A549 (cell line): ENCODE data around the gene LRIF1. TPM values are rescaled to one million over a fixed set of nuclear protein-coding genes. Genes with fewer than 3 reads are reported as not detected.

ENCODE experiments used
- ATAC-seq, 2 experiments: fragments of 200-7000 bp in 1 of 2; fragments of >200 bp in 1 of 2; cut with Nextera tagmentation in 1 of 2; cut with Tn5 transposase in 1 of 2; 3 replicates each; pipeline versions ENCODE4 v1.8.0 to v1.9.1; 2018 to 2020; ENCODE audit warnings: mild to moderate bottlenecking in 1 of 2, moderate library complexity in 1 of 2
- CTCF ChIA-PET: fragments of 300-600 bp; sonication (Branson Sonifier 250); formaldehyde crosslinking; extraction: SDS; loops from one replicate; lab custom pipeline; 2021; ENCODE audit warnings: antibody characterized with exemption, inconsistent platforms; lab: Yijun Ruan, JAX
- POLR2A ChIA-PET: fragments of 350-600 bp; formaldehyde crosslinking; extraction: SDS; loops from one replicate; lab custom pipeline; 2021; ENCODE audit warnings: antibody characterized with exemption, inconsistent platforms; lab: Yijun Ruan, JAX
- DNase-seq, 2 experiments: peaks; one replicate each; pipeline versions ENCODE4 v3.0.0 to v3.0.0-alpha.2; 2011 to 2016; ENCODE audit warnings: low read depth in 1 of 2, low spot score in 1 of 2
- FAIRE-seq: peaks from 2 replicates; lab custom pipeline; 2011; peaks lifted over from hg19 to GRCh38; lab: Jason Lieb, UNC
- H3K27ac ChIP-seq, 2 experiments: fragments of >200 bp; sonication (Bioruptor Twin); formaldehyde crosslinking; 3 replicates each; pipeline ENCODE4 v1.5.1; 2016 to 2017
- H3K4me1 ChIP-seq: fragments of >200 bp; sonication (Bioruptor Twin); formaldehyde crosslinking; 3 replicates; pipeline ENCODE4 v1.6.1; 2016
- H3K4me2 ChIP-seq: fragments of >200 bp; sonication (Bioruptor Twin); formaldehyde crosslinking; 3 replicates; pipeline ENCODE4 v1.6.1; 2016
- H3K4me3 ChIP-seq: fragments of >200 bp; sonication (Bioruptor Twin); formaldehyde crosslinking; 3 replicates; pipeline ENCODE4 v1.5.1; 2016
- H3K9me3 ChIP-seq: fragments of >200 bp; sonication (Bioruptor Twin); formaldehyde crosslinking; 3 replicates; pipeline ENCODE4 v1.6.1; 2016
- CHD4 ChIP-seq: fragments of 200-600 bp; sonication (generic); IDR thresholded peaks from 2 replicates; pipeline ENCODE4 v1.6.1; 2016; ENCODE audit warnings: antibody characterized with exemption, mild to moderate bottlenecking, borderline replicate concordance
- ESRRA ChIP-seq: fragments of 150-350 bp; IDR thresholded peaks from 2 replicates; pipeline ENCODE4 v1.6.1; 2014; ENCODE audit warnings: mild to moderate bottlenecking, low read length, borderline replicate concordance
- FOSL2 ChIP-seq, 2 experiments: fragments of 450-650 bp in 1 of 2; fragments of >200 bp in 1 of 2; sonication (Bioruptor Twin) in 1 of 2; formaldehyde crosslinking; IDR thresholded peaks; 2 replicates each; pipeline versions ENCODE4 v1.5.0 to v1.6.1; 2016 to 2020; ENCODE audit warnings: mild to moderate bottlenecking in 1 of 2, moderate library complexity in 1 of 2
- HDAC2 ChIP-seq: fragments of 200-600 bp; sonication (generic); IDR thresholded peaks from 2 replicates; pipeline ENCODE4 v1.6.1; 2016
- HOXA7 ChIP-seq: fragments of 250-450 bp; sonication (Bioruptor Pico); IDR thresholded peaks from 2 replicates; pipeline ENCODE4 v1.5.0; 2020; ENCODE audit warnings: mild to moderate bottlenecking, moderate library complexity
- HOXB13 ChIP-seq: fragments of 250-450 bp; sonication (Bioruptor Pico); IDR thresholded peaks from 2 replicates; pipeline ENCODE4 v1.5.0; 2020; ENCODE audit warnings: low read depth, mild to moderate bottlenecking, moderate library complexity
- HOXB5 ChIP-seq: fragments of 250-450 bp; sonication (Bioruptor Pico); IDR thresholded peaks from 2 replicates; pipeline ENCODE4 v1.5.0; 2020; ENCODE audit warnings: mild to moderate bottlenecking, moderate library complexity
- JUNB ChIP-seq: fragments of >200 bp; sonication (Bioruptor Twin); formaldehyde crosslinking; IDR thresholded peaks from 2 replicates; pipeline ENCODE4 v1.6.1; 2016
- KDM5A ChIP-seq: fragments of 200-600 bp; sonication (generic); IDR thresholded peaks from 2 replicates; pipeline ENCODE4 v1.6.1; 2016; ENCODE audit warnings: antibody characterized with exemption, mild to moderate bottlenecking
- MAFK ChIP-seq: fragments of 450-650 bp; IDR thresholded peaks from 2 replicates; pipeline ENCODE4 v1.6.1; 2014; ENCODE audit not compliant: partially characterized antibody
- MYC ChIP-seq: IDR thresholded peaks from 2 replicates; pipeline ENCODE4 v1.6.1; 2012; ENCODE audit warnings: mild to moderate bottlenecking, inconsistent platforms, low read length, improper control_type of control experiment, borderline replicate concordance
- NPAS2 ChIP-seq: fragments of 250-450 bp; sonication (Bioruptor Pico); IDR thresholded peaks from 2 replicates; pipeline ENCODE4 v1.8.0; 2022; ENCODE audit warnings: mild to moderate bottlenecking, moderate library complexity, borderline replicate concordance
- NR3C1 ChIP-seq: fragments of >200 bp; sonication (Bioruptor Twin); formaldehyde crosslinking; IDR thresholded peaks from 3 replicates; pipeline ENCODE4 v1.6.1; 2017
- PHF8 ChIP-seq: fragments of 200-600 bp; sonication (generic); IDR thresholded peaks from 2 replicates; pipeline ENCODE4 v1.6.1; 2016; ENCODE audit warnings: low read depth, mild to moderate bottlenecking, antibody characterized with exemption, moderate library complexity, borderline replicate concordance
- POLR2AphosphoS2 ChIP-seq: conservative IDR thresholded peaks from 2 replicates; pipeline ENCODE4 v1.6.1; 2012; ENCODE audit warnings: low read length, improper control_type of control experiment, inconsistent platforms
- RCOR1 ChIP-seq: fragments of 150-350 bp; IDR thresholded peaks from 2 replicates; pipeline ENCODE4 v1.6.1; 2014; ENCODE audit warnings: antibody characterized with exemption, low read length, low read depth
- ZC3H11A ChIP-seq: fragments of 450-650 bp; IDR thresholded peaks from 2 replicates; pipeline ENCODE4 v1.6.1; 2014; ENCODE audit warnings: antibody characterized with exemption, mild to moderate bottlenecking
- ZFP36 ChIP-seq: fragments of 450-650 bp; IDR thresholded peaks from 2 replicates; pipeline ENCODE4 v1.6.1; 2014; ENCODE audit warnings: borderline replicate concordance; ENCODE audit not compliant: partially characterized antibody
- WGBS: methylation state at CpG from one replicate; pipeline ENCODE4 v1.1.6; 2017; ENCODE audit errors: missing lambda C conversion rate; 5-methylcytosine and 5-hydroxymethylcytosine counted together
- polyA plus RNA-seq, 4 experiments: library from polyadenylated mRNA; depleted of rRNA in 3 of 4; stranded (reverse); fragments of >200 nt; fragmentation: RNase III in 1 of 4; extraction: RNeasy Plus Mini Kit Qiagen cat#74134 plus additional on column Dnase treatment in 1 of 4; gene quantifications; 2 replicates in 3 of 4; 3 replicates in 1 of 4; pipeline ENCODE4 v1.2.3, GENCODE V29; 2011 to 2017
- TF ChIP-seq, protein P1 (sequence below): IDR thresholded peaks from 2 replicates; pipeline ENCODE4 v1.6.1; 2012
- TF ChIP-seq, protein P2 (sequence below): fragments of 250-450 bp; sonication (Bioruptor Pico); IDR thresholded peaks from 2 replicates; pipeline ENCODE4 v1.5.0; 2021; ENCODE audit warnings: mild to moderate bottlenecking, moderate library complexity, borderline replicate concordance
- TF ChIP-seq, protein P3 (sequence below): fragments of >200 bp; sonication (Bioruptor Twin); formaldehyde crosslinking; IDR thresholded peaks from 3 replicates; pipeline ENCODE4 v1.5.1; 2016
- TF ChIP-seq, protein P4 (sequence below): fragments of 150-350 bp; IDR thresholded peaks from 2 replicates; pipeline ENCODE4 v1.6.1; 2014; ENCODE audit warnings: low read depth, mild to moderate bottlenecking, low read length
- TF ChIP-seq, protein P5 (sequence below): fragments of 450-650 bp; IDR thresholded peaks from 2 replicates; pipeline ENCODE4 v1.6.1; 2014; ENCODE audit warnings: antibody characterized with exemption

Gene LRIF1
- polyA plus RNA-seq, 2 of the 4 experiments (the other 2 are of a cell fraction) = 16.3 to 40.8 TPM

DNA sequence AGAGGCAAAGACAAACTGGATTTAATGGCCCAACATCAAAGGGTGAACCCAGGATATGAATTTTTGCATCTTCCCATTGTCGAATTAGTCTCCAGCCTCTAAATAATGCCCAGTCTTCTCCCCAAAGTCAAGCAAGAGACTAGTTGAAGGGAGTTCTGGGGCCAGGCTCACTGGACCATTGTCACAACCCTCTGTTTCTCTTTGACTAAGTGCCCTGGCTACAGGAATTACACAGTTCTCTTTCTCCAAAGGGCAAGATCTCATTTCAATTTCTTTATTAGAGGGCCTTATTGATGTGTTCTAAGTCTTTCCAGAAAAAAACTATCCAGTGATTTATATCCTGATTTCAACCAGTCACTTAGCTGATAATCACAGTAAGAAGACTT is 64.3 kb downstream of the LRIF1 start:
- no peak for FAIRE-seq
- no peaks in the 10 kb centered on the region for H3K9me3 ChIP-seq
- no peak overlapping the region for H3K4me3 ChIP-seq
- POLR2A ChIA-PET = no interaction called here
- no peak for DNase-seq
- WGBS = 29% methylated on average over 1 of the region's 1 CpG
- no peak overlapping the region for H3K27ac ChIP-seq
- H3K4me1 ChIP-seq = no peaks in the 10 kb centered on the region
- H3K4me2 ChIP-seq = no peak overlapping the region
- CTCF ChIA-PET = no interaction called here
- TF ChIP-seq NR3C1 (no peak), FOSL2 (IDR thresholded peaks at IDR 0.05) (no peak), FOSL2 (CRISPR knock-in tag; IDR thresholded peaks at IDR 0.05) (no peak), POLR2AphosphoS2 (no peak), KDM5A (no peak), NPAS2 (no peak), HDAC2 (no peak), HOXB5 (CRISPR knock-in tag) (no peak), ZC3H11A (no peak), ESRRA (no peak), CHD4 (no peak), MYC (no peak)
- TF ChIP-seq, protein P1, sequence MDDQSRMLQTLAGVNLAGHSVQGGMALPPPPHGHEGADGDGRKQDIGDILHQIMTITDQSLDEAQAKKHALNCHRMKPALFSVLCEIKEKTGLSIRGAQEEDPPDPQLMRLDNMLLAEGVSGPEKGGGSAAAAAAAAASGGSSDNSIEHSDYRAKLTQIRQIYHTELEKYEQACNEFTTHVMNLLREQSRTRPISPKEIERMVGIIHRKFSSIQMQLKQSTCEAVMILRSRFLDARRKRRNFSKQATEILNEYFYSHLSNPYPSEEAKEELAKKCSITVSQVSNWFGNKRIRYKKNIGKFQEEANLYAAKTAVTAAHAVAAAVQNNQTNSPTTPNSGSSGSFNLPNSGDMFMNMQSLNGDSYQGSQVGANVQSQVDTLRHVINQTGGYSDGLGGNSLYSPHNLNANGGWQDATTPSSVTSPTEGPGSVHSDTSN = no peak
- TF ChIP-seq, protein P2, sequence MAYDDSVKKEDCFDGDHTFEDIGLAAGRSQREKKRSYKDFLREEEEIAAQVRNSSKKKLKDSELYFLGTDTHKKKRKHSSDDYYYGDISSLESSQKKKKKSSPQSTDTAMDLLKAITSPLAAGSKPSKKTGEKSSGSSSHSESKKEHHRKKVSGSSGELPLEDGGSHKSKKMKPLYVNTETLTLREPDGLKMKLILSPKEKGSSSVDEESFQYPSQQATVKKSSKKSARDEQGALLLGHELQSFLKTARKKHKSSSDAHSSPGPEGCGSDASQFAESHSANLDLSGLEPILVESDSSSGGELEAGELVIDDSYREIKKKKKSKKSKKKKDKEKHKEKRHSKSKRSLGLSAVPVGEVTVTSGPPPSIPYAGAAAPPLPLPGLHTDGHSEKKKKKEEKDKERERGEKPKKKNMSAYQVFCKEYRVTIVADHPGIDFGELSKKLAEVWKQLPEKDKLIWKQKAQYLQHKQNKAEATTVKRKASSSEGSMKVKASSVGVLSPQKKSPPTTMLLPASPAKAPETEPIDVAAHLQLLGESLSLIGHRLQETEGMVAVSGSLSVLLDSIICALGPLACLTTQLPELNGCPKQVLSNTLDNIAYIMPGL = no peak
- TF ChIP-seq, protein P3, sequence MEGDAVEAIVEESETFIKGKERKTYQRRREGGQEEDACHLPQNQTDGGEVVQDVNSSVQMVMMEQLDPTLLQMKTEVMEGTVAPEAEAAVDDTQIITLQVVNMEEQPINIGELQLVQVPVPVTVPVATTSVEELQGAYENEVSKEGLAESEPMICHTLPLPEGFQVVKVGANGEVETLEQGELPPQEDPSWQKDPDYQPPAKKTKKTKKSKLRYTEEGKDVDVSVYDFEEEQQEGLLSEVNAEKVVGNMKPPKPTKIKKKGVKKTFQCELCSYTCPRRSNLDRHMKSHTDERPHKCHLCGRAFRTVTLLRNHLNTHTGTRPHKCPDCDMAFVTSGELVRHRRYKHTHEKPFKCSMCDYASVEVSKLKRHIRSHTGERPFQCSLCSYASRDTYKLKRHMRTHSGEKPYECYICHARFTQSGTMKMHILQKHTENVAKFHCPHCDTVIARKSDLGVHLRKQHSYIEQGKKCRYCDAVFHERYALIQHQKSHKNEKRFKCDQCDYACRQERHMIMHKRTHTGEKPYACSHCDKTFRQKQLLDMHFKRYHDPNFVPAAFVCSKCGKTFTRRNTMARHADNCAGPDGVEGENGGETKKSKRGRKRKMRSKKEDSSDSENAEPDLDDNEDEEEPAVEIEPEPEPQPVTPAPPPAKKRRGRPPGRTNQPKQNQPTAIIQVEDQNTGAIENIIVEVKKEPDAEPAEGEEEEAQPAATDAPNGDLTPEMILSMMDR = no peak
- ATAC-seq = no peak

DNA sequence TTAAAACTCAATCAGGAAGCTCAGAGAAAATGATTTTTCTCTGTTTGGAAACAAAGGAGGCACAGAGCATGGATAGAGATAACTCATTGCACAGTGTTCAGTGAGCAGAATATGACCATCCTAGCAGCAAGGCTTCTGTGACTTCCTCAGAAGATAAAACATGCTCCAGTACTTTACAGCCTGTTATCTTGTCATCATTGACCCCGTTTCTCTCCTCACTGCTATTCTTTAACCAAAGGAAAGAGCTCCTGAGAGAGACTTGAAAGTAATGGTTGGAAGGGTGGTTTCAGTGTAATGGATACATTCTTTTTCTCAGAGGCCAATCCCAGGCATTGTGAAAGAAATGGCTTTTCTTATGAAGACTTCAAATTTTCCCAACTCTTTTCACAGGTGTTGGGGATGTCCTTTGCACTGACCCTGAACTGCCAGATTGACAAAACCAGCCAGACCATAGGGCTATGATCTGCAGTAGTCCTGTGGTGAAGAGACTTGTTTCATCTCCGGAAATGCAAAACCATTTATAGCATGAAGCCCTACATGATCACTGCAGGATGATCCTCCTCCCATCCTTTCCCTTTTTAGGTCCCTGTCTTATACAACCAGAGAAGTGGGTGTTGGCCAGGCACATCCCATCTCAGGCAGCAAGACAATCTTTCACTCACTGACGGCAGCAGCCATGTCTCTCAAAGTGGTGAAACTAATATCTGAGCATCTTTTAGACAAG is 64.8 kb downstream of the LRIF1 start:
- FAIRE-seq = no peak
- WGBS = 44% methylated on average over 3 of the region's 3 CpGs
- ChIA-PET CTCF (no interaction called here), POLR2A (no interaction called here)
- Histone ChIP-seq H3K4me2 (no peak overlapping the region), H3K4me1 (no peaks in the 10 kb centered on the region), H3K4me3 (no peak overlapping the region), H3K9me3 (no peaks in the 10 kb centered on the region), H3K27ac (no peak overlapping the region)
- no peak for ATAC-seq
- DNase-seq = no peak
- TF ChIP-seq HOXA7 (no peak), ZFP36 (no peak), PHF8 (no peak), MAFK (no peak), HOXB13 (CRISPR knock-in tag) (no peak), RCOR1 (no peak), JUNB (no peak), CHD4 (no peak), ZC3H11A (no peak)
- TF ChIP-seq, protein P4, sequence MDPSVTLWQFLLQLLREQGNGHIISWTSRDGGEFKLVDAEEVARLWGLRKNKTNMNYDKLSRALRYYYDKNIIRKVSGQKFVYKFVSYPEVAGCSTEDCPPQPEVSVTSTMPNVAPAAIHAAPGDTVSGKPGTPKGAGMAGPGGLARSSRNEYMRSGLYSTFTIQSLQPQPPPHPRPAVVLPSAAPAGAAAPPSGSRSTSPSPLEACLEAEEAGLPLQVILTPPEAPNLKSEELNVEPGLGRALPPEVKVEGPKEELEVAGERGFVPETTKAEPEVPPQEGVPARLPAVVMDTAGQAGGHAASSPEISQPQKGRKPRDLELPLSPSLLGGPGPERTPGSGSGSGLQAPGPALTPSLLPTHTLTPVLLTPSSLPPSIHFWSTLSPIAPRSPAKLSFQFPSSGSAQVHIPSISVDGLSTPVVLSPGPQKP = no peak
- TF ChIP-seq, protein P1 = no peak
- TF ChIP-seq, protein P5, sequence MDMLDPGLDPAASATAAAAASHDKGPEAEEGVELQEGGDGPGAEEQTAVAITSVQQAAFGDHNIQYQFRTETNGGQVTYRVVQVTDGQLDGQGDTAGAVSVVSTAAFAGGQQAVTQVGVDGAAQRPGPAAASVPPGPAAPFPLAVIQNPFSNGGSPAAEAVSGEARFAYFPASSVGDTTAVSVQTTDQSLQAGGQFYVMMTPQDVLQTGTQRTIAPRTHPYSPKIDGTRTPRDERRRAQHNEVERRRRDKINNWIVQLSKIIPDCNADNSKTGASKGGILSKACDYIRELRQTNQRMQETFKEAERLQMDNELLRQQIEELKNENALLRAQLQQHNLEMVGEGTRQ = no peak
